Measurements from ENCODE around the gene FGF21.
"Not testable (repeated sequence)": the region's sequence is repeated elsewhere in the genome, so short reads cannot be mapped to it uniquely, and the experiment has no call there.

The FGF21 gene

DNA sequence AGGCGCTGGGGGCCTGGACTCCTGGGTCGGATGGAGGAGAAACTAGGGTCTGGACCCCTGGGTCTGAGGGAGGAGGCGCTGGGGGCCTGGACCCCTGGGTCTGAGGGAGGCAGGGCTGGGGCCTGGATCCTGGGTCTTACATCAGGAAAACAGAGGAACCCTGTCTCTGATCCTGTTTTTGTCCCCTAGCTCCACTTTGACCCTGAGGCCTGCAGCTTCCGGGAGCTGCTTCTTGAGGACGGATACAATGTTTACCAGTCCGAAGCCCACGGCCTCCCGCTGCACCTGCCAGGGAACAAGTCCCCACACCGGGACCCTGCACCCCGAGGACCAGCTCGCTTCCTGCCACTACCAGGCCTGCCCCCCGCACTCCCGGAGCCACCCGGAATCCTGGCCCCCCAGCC is 2.4 kb downstream of the FGF21 start:
- no peaks in the 10 kb centered on the region for H3K79me2 ChIP-seq (ENCODE audit: insufficient read depth, low read length)
- H3K27ac ChIP-seq (ENCODE audit: low read depth, low read length), result no peak overlapping the region
- H3K9me3 ChIP-seq (ENCODE audit: insufficient read depth, low read length), result no peaks in the 10 kb centered on the region
- H3K9me2 ChIP-seq (replicated peaks; ENCODE audit: insufficient read depth, low read length), result no peaks in the 10 kb centered on the region
- no peaks in the 10 kb centered on the region for H4K20me1 ChIP-seq (ENCODE audit: low read depth, low read length)
- no peaks in the 10 kb centered on the region for H3K27me3 ChIP-seq (ENCODE audit: low read length)
- no peak overlapping the region for H2AFZ ChIP-seq (ENCODE audit: low read depth, low read length, severe bottlenecking)
- H3F3A ChIP-seq (ENCODE audit: insufficient read depth), result no peaks in the 10 kb centered on the region
- no peak overlapping the region for H3K4me2 ChIP-seq (ENCODE audit: low read depth, low read length, poor library complexity, severe bottlenecking)
- H3K36me3 ChIP-seq (ENCODE audit: low read length), result no peaks in the 10 kb centered on the region
- no peak for TF ChIP-seq EZH2phosphoT487 (conservative IDR thresholded peaks at IDR 0.05; ENCODE audit: low read length)
- TF ChIP-seq, protein P1, sequence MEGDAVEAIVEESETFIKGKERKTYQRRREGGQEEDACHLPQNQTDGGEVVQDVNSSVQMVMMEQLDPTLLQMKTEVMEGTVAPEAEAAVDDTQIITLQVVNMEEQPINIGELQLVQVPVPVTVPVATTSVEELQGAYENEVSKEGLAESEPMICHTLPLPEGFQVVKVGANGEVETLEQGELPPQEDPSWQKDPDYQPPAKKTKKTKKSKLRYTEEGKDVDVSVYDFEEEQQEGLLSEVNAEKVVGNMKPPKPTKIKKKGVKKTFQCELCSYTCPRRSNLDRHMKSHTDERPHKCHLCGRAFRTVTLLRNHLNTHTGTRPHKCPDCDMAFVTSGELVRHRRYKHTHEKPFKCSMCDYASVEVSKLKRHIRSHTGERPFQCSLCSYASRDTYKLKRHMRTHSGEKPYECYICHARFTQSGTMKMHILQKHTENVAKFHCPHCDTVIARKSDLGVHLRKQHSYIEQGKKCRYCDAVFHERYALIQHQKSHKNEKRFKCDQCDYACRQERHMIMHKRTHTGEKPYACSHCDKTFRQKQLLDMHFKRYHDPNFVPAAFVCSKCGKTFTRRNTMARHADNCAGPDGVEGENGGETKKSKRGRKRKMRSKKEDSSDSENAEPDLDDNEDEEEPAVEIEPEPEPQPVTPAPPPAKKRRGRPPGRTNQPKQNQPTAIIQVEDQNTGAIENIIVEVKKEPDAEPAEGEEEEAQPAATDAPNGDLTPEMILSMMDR (IDR thresholded peaks at IDR 0.05; ENCODE audit: insufficient read depth, low read length, poor library complexity, severe bottlenecking), result no peak
- no peak overlapping the region for H3K9ac ChIP-seq (ENCODE audit: low read length)
- H3K4me3 ChIP-seq (ENCODE audit: insufficient read depth, low read length, poor library complexity, severe bottlenecking), result no peak overlapping the region

DNA sequence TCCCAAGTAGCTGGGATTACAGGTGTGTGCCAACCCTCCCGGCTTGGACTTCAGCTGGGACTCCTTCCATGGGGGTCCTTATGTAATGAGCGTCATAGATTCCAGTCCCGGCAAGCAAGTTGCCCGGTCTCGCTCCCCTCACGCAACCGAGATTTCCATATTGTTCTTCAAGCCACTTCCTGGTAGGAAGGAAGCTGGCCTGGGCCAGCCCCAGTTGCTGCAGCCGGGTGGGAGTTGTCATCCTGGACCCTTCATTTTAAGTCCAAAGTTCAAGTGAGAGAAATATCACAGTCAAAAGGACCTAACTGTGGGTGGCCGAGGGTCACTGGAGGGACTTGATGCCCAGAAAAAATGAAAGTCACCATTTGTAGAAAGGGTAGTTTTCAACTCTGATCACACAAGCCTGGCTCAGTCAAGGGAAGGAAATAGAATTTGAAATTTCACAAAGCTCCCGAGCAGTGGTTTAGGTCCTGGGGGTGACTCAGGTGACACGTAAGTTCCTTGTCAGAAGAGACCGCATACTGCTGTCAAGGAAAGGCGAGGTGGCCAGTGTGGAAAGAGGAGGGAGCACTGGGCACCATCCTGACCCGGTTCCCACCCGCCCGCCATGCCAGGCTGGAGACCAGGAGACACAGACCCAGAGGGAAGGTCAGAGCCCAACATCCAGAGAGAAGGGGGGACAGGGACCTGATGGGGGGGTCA is 5.3 kb downstream of the FGF21 start:
- no peaks in the 10 kb centered on the region for H3K79me2 ChIP-seq (ENCODE audit: insufficient read depth, low read length)
- H3K9me3 ChIP-seq (ENCODE audit: insufficient read depth, low read length), result no peaks in the 10 kb centered on the region
- H3K36me3 ChIP-seq (ENCODE audit: low read length), result no peaks in the 10 kb centered on the region
- H3K27ac ChIP-seq (ENCODE audit: low read depth, low read length), result no peak overlapping the region
- no peak overlapping the region for H3K9ac ChIP-seq (ENCODE audit: low read length)
- H3F3A ChIP-seq (ENCODE audit: insufficient read depth), result no peaks in the 10 kb centered on the region
- no peak overlapping the region for H2AFZ ChIP-seq (ENCODE audit: low read depth, low read length, severe bottlenecking)
- H3K27me3 ChIP-seq (ENCODE audit: low read length), result no peaks in the 10 kb centered on the region
- H3K4me3 ChIP-seq (ENCODE audit: insufficient read depth, low read length, poor library complexity, severe bottlenecking), result no peak overlapping the region
- H4K20me1 ChIP-seq (ENCODE audit: low read depth, low read length), result no peaks in the 10 kb centered on the region
- no peaks in the 10 kb centered on the region for H3K9me2 ChIP-seq (replicated peaks; ENCODE audit: insufficient read depth, low read length)
- TF ChIP-seq, protein P1 (IDR thresholded peaks at IDR 0.05; ENCODE audit: insufficient read depth, low read length, poor library complexity, severe bottlenecking), result no peak
- no peak for TF ChIP-seq EZH2phosphoT487 (conservative IDR thresholded peaks at IDR 0.05; ENCODE audit: low read length)
- H3K4me2 ChIP-seq (ENCODE audit: low read depth, low read length, poor library complexity, severe bottlenecking), result no peak overlapping the region

DNA sequence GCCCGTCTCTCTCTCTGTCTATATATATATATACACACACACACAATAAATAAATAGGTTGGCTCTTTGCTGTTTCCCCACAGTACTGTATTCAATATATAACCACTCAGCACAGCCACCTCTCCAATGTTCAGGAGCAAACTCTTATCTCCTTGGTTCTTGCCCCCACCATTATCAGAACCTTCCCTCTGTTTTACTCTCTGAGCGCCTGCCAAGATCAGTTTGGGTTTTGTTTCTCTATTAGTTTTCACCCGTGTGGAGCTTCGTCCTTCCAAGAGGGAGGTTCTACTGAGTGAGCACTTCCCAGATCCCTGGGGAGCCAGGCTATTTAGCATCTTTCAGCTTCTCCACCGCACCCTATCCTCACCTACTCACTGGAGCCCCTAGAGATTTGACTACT is 10.5 kb downstream of the FGF21 start:
- H3K27ac ChIP-seq (ENCODE audit: low read depth, low read length); H3K36me3 ChIP-seq (ENCODE audit: low read length); H3K4me2 ChIP-seq (ENCODE audit: low read depth, low read length, poor library complexity, severe bottlenecking); H3K27me3 ChIP-seq (ENCODE audit: low read length); H3F3A ChIP-seq (ENCODE audit: insufficient read depth); H3K9me2 ChIP-seq (replicated peaks; ENCODE audit: insufficient read depth, low read length); H3K9ac ChIP-seq (ENCODE audit: low read length); H3K79me2 ChIP-seq (ENCODE audit: insufficient read depth, low read length); H3K9me3 ChIP-seq (ENCODE audit: insufficient read depth, low read length); H2AFZ ChIP-seq (ENCODE audit: low read depth, low read length, severe bottlenecking); H4K20me1 ChIP-seq (ENCODE audit: low read depth, low read length); H3K4me3 ChIP-seq (ENCODE audit: insufficient read depth, low read length, poor library complexity, severe bottlenecking): not testable (repeated sequence)

DNA sequence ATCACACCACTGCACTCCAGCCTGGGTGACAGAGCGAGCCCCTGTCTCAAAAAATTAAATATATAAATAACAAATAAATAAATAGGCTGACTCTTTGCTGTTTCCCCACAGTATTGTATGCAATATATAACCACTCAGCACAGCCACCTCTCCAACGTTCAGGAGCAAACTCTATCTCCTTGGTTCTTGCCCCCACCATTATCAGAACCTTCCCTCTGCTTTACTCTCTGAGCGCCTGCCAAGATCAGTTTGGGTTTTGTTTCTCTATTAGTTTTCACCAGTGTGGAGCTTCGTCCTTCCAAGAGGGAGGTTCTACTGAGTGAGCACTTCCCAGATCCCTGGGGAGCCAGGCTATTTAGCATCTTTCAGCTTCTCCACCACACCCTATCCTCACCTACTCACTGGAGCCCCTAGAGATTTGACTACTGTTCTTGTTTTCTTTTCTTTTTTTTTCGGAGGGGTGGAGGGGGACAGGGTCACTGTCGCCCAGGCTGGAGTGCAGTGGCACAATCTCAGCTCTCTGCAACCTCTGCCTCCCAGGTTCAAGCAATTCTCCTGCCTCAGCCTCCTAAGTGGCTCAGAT is 12.9 kb downstream of the FGF21 start:
- H3K9ac ChIP-seq (ENCODE audit: low read length); H3K4me3 ChIP-seq (ENCODE audit: insufficient read depth, low read length, poor library complexity, severe bottlenecking); H4K20me1 ChIP-seq (ENCODE audit: low read depth, low read length); H3K36me3 ChIP-seq (ENCODE audit: low read length); H3K9me3 ChIP-seq (ENCODE audit: insufficient read depth, low read length); H3K27me3 ChIP-seq (ENCODE audit: low read length); H3K9me2 ChIP-seq (replicated peaks; ENCODE audit: insufficient read depth, low read length); H3F3A ChIP-seq (ENCODE audit: insufficient read depth); H2AFZ ChIP-seq (ENCODE audit: low read depth, low read length, severe bottlenecking); H3K4me2 ChIP-seq (ENCODE audit: low read depth, low read length, poor library complexity, severe bottlenecking); H3K27ac ChIP-seq (ENCODE audit: low read depth, low read length); H3K79me2 ChIP-seq (ENCODE audit: insufficient read depth, low read length): not testable (repeated sequence)
